GM12878 (cell line): Measurements from ENCODE around the gene CFDP1. TPM values are rescaled to one million over a fixed set of nuclear protein-coding genes. Genes with fewer than 3 reads are reported as not detected.

Experiments used
- ATAC-seq: fragments of 200-7000 bp; cut with Tn5 transposase; 3 replicates; pipeline ENCODE4 v1.9.1; 2020; ENCODE audit warnings: mild to moderate bottlenecking, moderate library complexity
- BruUV-seq: library from RNA; stranded (reverse); fragments of 400-500 nt; replicated peaks from 2 replicates; lab custom pipeline; 2021; lab: Mats Ljungman, UMichigan
- CTCF ChIA-PET: fragments of 300-600 bp; sonication (Branson Sonifier 250); formaldehyde crosslinking; extraction: SDS; loops from one replicate; lab custom pipeline; 2021; ENCODE audit warnings: inconsistent platforms; lab: Yijun Ruan, JAX
- POLR2A ChIA-PET: fragments of 350-600 bp; formaldehyde crosslinking; extraction: SDS; loops from one replicate; lab custom pipeline; 2021; ENCODE audit warnings: inconsistent platforms; lab: Charles Lee
- RAD21 ChIA-PET: fragments of 300-600 bp; sonication (Branson Sonifier 250); formaldehyde crosslinking; loops from one replicate; lab custom pipeline; 2023; ENCODE audit warnings: antibody characterized with exemption; ENCODE audit not compliant: unreplicated experiment; lab: Charles Lee
- SMC1A ChIA-PET: fragments of 300-600 bp; sonication (Branson Sonifier 250); formaldehyde crosslinking; loops from one replicate; lab custom pipeline; 2023; ENCODE audit not compliant: unreplicated experiment, uncharacterized antibody; lab: Charles Lee
- DNase-seq: peaks from one replicate; pipeline ENCODE4 v3.0.0-alpha.2; 2011; ENCODE audit warnings: low read depth, low spot score
- FAIRE-seq: peaks from 3 replicates; lab custom pipeline; 2011; peaks lifted over from hg19 to GRCh38; lab: Jason Lieb, UNC
- H2AFZ ChIP-seq: 2 replicates; pipeline ENCODE4 v1.6.0; 2011; ENCODE audit warnings: low read depth, low read length, control low read depth; ENCODE audit not compliant: control insufficient read depth
- H3K27ac ChIP-seq: 2 replicates; pipeline ENCODE4 v1.5.1; 2011; ENCODE audit warnings: control low read depth; ENCODE audit not compliant: control insufficient read depth, insufficient read depth
- H3K27me3 ChIP-seq, 2 experiments: replicated peaks in 1 of 2; 2 replicates each; pipeline versions ENCODE4 v1.6.0 to v1.6.1; 2011; ENCODE audit warnings: low read length in 1 of 2; ENCODE audit not compliant: control insufficient read depth in 2 of 2, insufficient read depth in 2 of 2
- H3K36me3 ChIP-seq, 2 experiments: 2 replicates each; pipeline ENCODE4 v1.5.1; 2011; ENCODE audit warnings: low read length in 1 of 2; ENCODE audit not compliant: control insufficient read depth in 2 of 2, insufficient read depth in 2 of 2
- H3K4me1 ChIP-seq: 2 replicates; pipeline ENCODE4 v1.6.1; 2011; ENCODE audit warnings: mild to moderate bottlenecking, low read length, moderate library complexity, mixed read lengths; ENCODE audit not compliant: control insufficient read depth, insufficient read depth
- H3K4me2 ChIP-seq: 2 replicates; pipeline ENCODE4 v1.6.0; 2011; ENCODE audit warnings: control low read depth; ENCODE audit not compliant: control insufficient read depth, insufficient read depth
- H3K4me3 ChIP-seq: fragments of 200-600 bp; sonication (generic); 2 replicates; pipeline ENCODE4 v1.5.1; 2016
- H3K79me2 ChIP-seq: 2 replicates; pipeline ENCODE4 v1.6.0; 2011; ENCODE audit warnings: low read length; ENCODE audit not compliant: control insufficient read depth, insufficient read depth
- H3K9ac ChIP-seq: 2 replicates; pipeline ENCODE4 v1.8.0; 2011; ENCODE audit warnings: low read length, control low read depth, mixed read lengths; ENCODE audit not compliant: control insufficient read depth, insufficient read depth
- H3K9me3 ChIP-seq: replicated peaks from 3 replicates; pipeline ENCODE4 v1.5.1; 2011; ENCODE audit warnings: mild to moderate bottlenecking, low read length; ENCODE audit not compliant: control insufficient read depth, insufficient read depth
- H4K20me1 ChIP-seq: 2 replicates; pipeline ENCODE4 v1.6.0; 2011; ENCODE audit not compliant: control insufficient read depth, insufficient read depth
- CHD2 ChIP-seq: IDR thresholded peaks from 2 replicates; pipeline ENCODE4 v1.6.1; 2011; ENCODE audit warnings: low read depth, low read length, improper control_type of control experiment, borderline replicate concordance
- KLF5 ChIP-seq: fragments of 450-650 bp; IDR thresholded peaks from 2 replicates; pipeline ENCODE4 v1.6.1; 2014; ENCODE audit warnings: mild to moderate bottlenecking; ENCODE audit not compliant: partially characterized antibody
- MXI1 ChIP-seq: fragments of 150-350 bp; IDR thresholded peaks from 2 replicates; pipeline ENCODE4 v1.6.1; 2011; ENCODE audit warnings: low read depth, mild to moderate bottlenecking, inconsistent platforms, low read length, improper control_type of control experiment
- RFX5 ChIP-seq: IDR thresholded peaks from 2 replicates; pipeline ENCODE4 v1.6.1; 2011; ENCODE audit warnings: low read depth, low read length, improper control_type of control experiment
- SMAD1 ChIP-seq: fragments of 450-650 bp; IDR thresholded peaks from 2 replicates; pipeline ENCODE4 v1.6.1; 2018; ENCODE audit warnings: mild to moderate bottlenecking, low read depth; ENCODE audit not compliant: partially characterized antibody
- YBX1 ChIP-seq: fragments of 450-650 bp; IDR thresholded peaks from 2 replicates; pipeline ENCODE4 v1.6.1; 2016; ENCODE audit warnings: antibody characterized with exemption
- ZNF217 ChIP-seq: fragments of 450-650 bp; IDR thresholded peaks from 2 replicates; pipeline ENCODE4 v1.6.1; 2017; ENCODE audit warnings: antibody characterized with exemption, mild to moderate bottlenecking
- WGBS: methylation state at CpG from one replicate; pipeline ENCODE4 v1.1.6; 2016; ENCODE audit warnings: low lambda C conversion rate; ENCODE audit not compliant: insufficient replicate concordance, insufficient coverage; ENCODE audit errors: missing lambda C conversion rate; 5-methylcytosine and 5-hydroxymethylcytosine counted together
- in situ Hi-C: fragments of 300-500 bp; cut with MboI; formaldehyde crosslinking; loops from 9 replicates; pipeline ENCODE4 v1.14.3; 2018; ENCODE audit warnings: mixed read lengths
- intact Hi-C: fragments of 100-400 bp; cut with micrococcal nuclease; formaldehyde crosslinking; loops from one replicate; pipeline ENCODE4 v1.14.2; 2022; ENCODE audit not compliant: unreplicated experiment
- polyA plus RNA-seq, 11 experiments: library from polyadenylated mRNA; depleted of rRNA in 4 of 11; unstranded in 6 of 11; stranded (reverse) in 5 of 11; fragments of >200 nt; fragmentation: Nextera tagmentation in 4 of 11; fragmentation: Illumina TruSeq in 1 of 11; extraction: Ambion mirVana in 4 of 11; extraction: Trizol in 1 of 11; gene quantifications; 1 replicate in 1 of 11; 2 replicates in 10 of 11; pipeline versions ENCODE4 v1.2.1 to v1.2.3, GENCODE V29; 2011 to 2016; ENCODE audit warnings: inconsistent platforms in 2 of 11, missing spikeins in 2 of 11, low read depth in 1 of 11
- total RNA-seq, 4 experiments: library from RNA; depleted of rRNA in 3 of 4; stranded (reverse); fragments of >200 nt in 3 of 4; fragmentation: Illumina TruSeq in 1 of 4; extraction: Trizol in 1 of 4; gene quantifications; 2 replicates each; pipeline versions ENCODE4 v1.2.1 to v1.2.3, GENCODE V29; 2013 to 2021
- TF ChIP-seq, protein P1 (sequence below): fragments of 450-650 bp; IDR thresholded peaks from 2 replicates; pipeline ENCODE4 v1.6.1; 2016; ENCODE audit warnings: mild to moderate bottlenecking, moderate library complexity, borderline replicate concordance
- TF ChIP-seq, protein P2 (sequence below): fragments of 450-650 bp; IDR thresholded peaks from 2 replicates; pipeline ENCODE4 v1.6.1; 2017; ENCODE audit warnings: mild to moderate bottlenecking, moderate library complexity
- TF ChIP-seq, protein P3 (sequence below): IDR thresholded peaks from 2 replicates; pipeline ENCODE4 v1.6.1; 2011; ENCODE audit warnings: low read depth, mild to moderate bottlenecking, low read length, moderate library complexity, borderline replicate concordance; ENCODE audit errors: extremely low read depth
- TF ChIP-seq, protein P4 (sequence below): IDR thresholded peaks from 2 replicates; pipeline ENCODE4 v1.6.1; 2011; ENCODE audit warnings: mild to moderate bottlenecking, low read depth, low read length, moderate library complexity; ENCODE audit not compliant: insufficient replicate concordance

The CFDP1 gene
- total and polyA plus RNA-seq, 10 of the 15 experiments (the other 5 are each of a cell fraction or from before 2014, with no cell fraction given) = 22.3 to 64.8 (median 36.7) TPM

DNA sequence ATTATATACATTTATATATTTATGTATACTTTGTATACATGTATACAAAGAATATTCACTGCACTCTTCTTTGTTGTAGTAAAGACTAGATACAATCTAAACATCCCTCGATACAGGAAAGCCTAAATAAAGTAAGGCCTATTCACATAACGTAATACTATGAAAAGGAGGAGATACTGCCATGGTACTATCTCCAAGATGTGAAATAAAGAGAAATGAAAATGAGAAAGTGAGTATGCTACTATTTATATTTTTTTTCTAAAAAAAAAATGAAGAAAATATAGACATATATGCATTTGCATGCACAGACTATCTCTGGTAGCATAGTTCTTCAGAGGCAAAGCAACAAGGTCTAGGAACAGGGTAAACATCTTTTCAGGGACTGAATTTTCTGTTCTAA is 19.4 kb downstream of the CFDP1 start:
- BruUV-seq = no TSS peak

More for the DNA sequence above, 19.4 kb downstream of the CFDP1 start:
- FAIRE-seq (no peak), ATAC-seq (no peak), DNase-seq (no peak)
- Histone ChIP-seq H3K4me1 (no peaks in the 10 kb centered on the region), H3K36me3 (peaks cover 0 to 7% of the 10 kb centered on the region in 2 experiments; a peak in 2 of 4 replicates), H3K27me3 (no peaks in the 10 kb centered on the region), H4K20me1 (no peaks in the 10 kb centered on the region), H3K4me2 (no peak overlapping the region; the same call in 1 of the 2 replicates), H3K4me3 (no peak overlapping the region), H3K79me2 (peaks cover 2% of the 10 kb centered on the region), H3K27ac (no peak overlapping the region), H2AFZ (no peak overlapping the region), H3K9ac (no peak overlapping the region), H3K9me3 (no peaks in the 10 kb centered on the region)
- SMC1A ChIA-PET = no interaction called here
- RAD21 ChIA-PET = no interaction called here
- POLR2A ChIA-PET = no interaction called here
- in situ Hi-C loops (no loop called here), intact Hi-C loops (no loop called here)
- WGBS = 91% methylated on average over 2 of the region's 2 CpGs
- CTCF ChIA-PET = no interaction called here
- TF ChIP-seq, protein P1, sequence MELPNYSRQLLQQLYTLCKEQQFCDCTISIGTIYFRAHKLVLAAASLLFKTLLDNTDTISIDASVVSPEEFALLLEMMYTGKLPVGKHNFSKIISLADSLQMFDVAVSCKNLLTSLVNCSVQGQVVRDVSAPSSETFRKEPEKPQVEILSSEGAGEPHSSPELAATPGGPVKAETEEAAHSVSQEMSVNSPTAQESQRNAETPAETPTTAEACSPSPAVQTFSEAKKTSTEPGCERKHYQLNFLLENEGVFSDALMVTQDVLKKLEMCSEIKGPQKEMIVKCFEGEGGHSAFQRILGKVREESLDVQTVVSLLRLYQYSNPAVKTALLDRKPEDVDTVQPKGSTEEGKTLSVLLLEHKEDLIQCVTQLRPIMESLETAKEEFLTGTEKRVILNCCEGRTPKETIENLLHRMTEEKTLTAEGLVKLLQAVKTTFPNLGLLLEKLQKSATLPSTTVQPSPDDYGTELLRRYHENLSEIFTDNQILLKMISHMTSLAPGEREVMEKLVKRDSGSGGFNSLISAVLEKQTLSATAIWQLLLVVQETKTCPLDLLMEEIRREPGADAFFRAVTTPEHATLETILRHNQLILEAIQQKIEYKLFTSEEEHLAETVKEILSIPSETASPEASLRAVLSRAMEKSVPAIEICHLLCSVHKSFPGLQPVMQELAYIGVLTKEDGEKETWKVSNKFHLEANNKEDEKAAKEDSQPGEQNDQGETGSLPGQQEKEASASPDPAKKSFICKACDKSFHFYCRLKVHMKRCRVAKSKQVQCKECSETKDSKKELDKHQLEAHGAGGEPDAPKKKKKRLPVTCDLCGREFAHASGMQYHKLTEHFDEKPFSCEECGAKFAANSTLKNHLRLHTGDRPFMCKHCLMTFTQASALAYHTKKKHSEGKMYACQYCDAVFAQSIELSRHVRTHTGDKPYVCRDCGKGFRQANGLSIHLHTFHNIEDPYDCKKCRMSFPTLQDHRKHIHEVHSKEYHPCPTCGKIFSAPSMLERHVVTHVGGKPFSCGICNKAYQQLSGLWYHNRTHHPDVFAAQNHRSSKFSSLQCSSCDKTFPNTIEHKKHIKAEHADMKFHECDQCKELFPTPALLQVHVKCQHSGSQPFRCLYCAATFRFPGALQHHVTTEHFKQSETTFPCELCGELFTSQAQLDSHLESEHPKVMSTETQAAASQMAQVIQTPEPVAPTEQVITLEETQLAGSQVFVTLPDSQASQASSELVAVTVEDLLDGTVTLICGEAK = no peak
- TF ChIP-seq YBX1 (no peak), MXI1 (no peak), CHD2 (no peak), KLF5 (no peak), SMAD1 (no peak), ZNF217 (no peak), RFX5 (no peak)
- TF ChIP-seq, protein P2, sequence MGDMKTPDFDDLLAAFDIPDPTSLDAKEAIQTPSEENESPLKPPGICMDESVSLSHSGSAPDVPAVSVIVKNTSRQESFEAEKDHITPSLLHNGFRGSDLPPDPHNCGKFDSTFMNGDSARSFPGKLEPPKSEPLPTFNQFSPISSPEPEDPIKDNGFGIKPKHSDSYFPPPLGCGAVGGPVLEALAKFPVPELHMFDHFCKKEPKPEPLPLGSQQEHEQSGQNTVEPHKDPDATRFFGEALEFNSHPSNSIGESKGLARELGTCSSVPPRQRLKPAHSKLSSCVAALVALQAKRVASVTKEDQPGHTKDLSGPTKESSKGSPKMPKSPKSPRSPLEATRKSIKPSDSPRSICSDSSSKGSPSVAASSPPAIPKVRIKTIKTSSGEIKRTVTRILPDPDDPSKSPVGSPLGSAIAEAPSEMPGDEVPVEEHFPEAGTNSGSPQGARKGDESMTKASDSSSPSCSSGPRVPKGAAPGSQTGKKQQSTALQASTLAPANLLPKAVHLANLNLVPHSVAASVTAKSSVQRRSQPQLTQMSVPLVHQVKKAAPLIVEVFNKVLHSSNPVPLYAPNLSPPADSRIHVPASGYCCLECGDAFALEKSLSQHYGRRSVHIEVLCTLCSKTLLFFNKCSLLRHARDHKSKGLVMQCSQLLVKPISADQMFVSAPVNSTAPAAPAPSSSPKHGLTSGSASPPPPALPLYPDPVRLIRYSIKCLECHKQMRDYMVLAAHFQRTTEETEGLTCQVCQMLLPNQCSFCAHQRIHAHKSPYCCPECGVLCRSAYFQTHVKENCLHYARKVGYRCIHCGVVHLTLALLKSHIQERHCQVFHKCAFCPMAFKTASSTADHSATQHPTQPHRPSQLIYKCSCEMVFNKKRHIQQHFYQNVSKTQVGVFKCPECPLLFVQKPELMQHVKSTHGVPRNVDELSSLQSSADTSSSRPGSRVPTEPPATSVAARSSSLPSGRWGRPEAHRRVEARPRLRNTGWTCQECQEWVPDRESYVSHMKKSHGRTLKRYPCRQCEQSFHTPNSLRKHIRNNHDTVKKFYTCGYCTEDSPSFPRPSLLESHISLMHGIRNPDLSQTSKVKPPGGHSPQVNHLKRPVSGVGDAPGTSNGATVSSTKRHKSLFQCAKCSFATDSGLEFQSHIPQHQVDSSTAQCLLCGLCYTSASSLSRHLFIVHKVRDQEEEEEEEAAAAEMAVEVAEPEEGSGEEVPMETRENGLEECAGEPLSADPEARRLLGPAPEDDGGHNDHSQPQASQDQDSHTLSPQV = no peak
- TF ChIP-seq, protein P3, sequence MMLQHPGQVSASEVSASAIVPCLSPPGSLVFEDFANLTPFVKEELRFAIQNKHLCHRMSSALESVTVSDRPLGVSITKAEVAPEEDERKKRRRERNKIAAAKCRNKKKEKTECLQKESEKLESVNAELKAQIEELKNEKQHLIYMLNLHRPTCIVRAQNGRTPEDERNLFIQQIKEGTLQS = no peak
- TF ChIP-seq, protein P4, sequence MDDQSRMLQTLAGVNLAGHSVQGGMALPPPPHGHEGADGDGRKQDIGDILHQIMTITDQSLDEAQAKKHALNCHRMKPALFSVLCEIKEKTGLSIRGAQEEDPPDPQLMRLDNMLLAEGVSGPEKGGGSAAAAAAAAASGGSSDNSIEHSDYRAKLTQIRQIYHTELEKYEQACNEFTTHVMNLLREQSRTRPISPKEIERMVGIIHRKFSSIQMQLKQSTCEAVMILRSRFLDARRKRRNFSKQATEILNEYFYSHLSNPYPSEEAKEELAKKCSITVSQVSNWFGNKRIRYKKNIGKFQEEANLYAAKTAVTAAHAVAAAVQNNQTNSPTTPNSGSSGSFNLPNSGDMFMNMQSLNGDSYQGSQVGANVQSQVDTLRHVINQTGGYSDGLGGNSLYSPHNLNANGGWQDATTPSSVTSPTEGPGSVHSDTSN = no peak
